VCaP (cell line): ENCODE results near the gene TSEN2.

Experiments
- H3K27ac ChIP-seq: fragments of 450-650 bp; 2 replicates; pipeline ENCODE4 v1.5.1; 2017
- CTCF ChIP-seq: fragments of 450-650 bp; conservative IDR thresholded peaks from 2 replicates; pipeline ENCODE4 v1.5.1; 2017; ENCODE audit warnings: mild to moderate bottlenecking, moderate library complexity

TSEN2 gene

DNA sequence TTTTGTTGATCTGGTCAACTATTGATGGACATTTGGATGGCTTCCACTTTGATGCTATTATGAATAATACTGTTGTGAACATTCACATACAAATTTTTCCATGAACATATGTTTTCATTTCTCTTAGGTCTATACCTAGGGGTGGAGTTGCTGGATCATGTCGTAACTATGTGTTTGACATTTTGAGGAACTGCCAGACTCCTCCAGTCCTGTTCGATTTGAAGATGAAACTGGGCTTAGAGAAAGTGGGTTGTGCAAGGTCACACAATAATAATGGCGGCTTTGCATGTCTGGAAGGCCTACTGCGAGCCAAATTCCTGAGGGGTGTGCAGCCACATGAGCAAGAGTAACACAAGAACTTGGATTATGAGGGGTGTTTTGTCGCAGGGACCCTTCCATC is 2.6 kb downstream of the TSEN2 start:
- H3K27ac ChIP-seq = no peak overlapping the region
- no peak for TF ChIP-seq CTCF

- H3K27ac ChIP-seq = no peak overlapping the region
- TF ChIP-seq CTCF = no peak
Observed at GRCh38 chr3:12487336-12487735, 3.1 kb downstream of the TSEN2 start.

- no peak overlapping the region for H3K27ac ChIP-seq
- no peak for TF ChIP-seq CTCF
Observed at GRCh38 chr3:12487786-12488185, 3.5 kb downstream of the TSEN2 start.

DNA sequence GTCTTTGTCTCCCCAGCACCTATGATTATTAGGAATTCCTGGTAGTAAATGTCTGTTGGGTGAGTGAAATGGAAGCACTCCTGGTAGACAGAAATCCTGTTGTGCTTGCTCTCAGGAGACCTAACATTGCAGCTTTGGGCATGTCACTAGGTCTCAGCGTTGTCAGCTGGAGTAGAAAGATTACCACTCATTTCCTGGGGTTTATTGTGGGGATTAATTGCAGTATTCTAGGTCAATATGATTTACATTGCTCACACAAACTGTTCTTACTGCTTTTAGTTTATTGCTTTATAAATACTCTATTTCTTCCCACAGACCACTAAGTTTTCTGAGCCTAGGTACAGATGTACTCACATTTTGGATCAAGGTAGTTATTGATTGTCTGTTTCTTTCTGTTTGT is 5.1 kb downstream of the TSEN2 start:
- no peak for TF ChIP-seq CTCF
- H3K27ac ChIP-seq = no peak overlapping the region

DNA sequence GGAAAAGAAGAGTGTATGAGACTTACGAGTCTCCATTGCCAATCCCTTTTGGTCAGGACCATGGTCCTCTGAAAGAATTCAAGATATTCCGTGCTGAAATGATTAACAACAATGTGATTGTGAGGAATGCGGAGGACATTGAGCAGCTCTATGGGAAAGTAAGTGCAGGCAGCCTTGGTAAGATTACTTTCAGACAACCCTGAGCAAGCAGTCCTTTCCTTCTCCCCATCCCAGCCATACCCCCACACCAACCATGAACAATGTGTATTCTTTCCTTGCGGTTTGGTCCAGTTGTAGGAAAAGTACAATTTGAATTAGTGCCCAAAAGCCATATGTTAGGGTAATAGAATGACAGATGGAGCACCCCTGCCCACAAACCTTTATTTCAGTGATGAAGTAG is 5.6 kb downstream of the TSEN2 start:
- no peak overlapping the region for H3K27ac ChIP-seq
- no peak for TF ChIP-seq CTCF

DNA sequence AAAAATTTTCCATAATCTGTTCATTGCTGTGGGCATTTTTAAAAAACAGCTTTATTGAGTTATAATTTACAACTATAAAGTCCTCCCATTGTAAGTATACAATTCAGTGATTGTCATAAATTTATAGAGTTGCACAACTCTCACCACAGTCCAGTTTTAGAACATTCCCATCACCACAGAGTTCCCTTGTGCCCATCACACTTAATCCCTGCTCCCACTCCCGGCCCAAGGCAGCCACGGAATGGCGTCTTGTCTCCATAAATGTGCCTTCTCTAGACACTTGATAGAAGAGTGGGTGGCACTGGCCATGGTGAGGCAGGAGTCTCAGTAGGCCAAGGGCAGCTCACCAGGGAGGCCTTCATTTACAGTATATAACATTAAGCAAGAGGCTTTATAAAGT is 6.3 kb downstream of the TSEN2 start:
- no peak overlapping the region for H3K27ac ChIP-seq
- TF ChIP-seq CTCF = no peak

- no peak overlapping the region for H3K27ac ChIP-seq
- 0 out of 2 replicates have a peak, but pooled peaks have one; percentile 10 for TF ChIP-seq CTCF
Observed at GRCh38 chr3:12495749-12496452, 11.6 kb downstream of the TSEN2 start.

GRCh38 chr3:12496453-12496761 is 12.1 kb downstream of the TSEN2 start:
- no peak for TF ChIP-seq CTCF

More at GRCh38 chr3:12496453-12496761, 12.1 kb downstream of the TSEN2 start:
- no peak overlapping the region for H3K27ac ChIP-seq
